A673 (cell line): ENCODE data around the gene MAX. TPM values are rescaled to one million over a fixed set of nuclear protein-coding genes. Genes with fewer than 3 reads are reported as not detected.
"Not testable (repeated sequence)": the region's sequence is repeated elsewhere in the genome, so short reads cannot be mapped to it uniquely, and the experiment has no call there.

Experiments used
- BruUV-seq: library from RNA; stranded (reverse); fragments of 400-500 nt; replicated peaks from 2 replicates; lab custom pipeline; 2021; lab: Mats Ljungman, UMichigan
- CTCF ChIA-PET: fragments of 300-600 bp; sonication (Branson Sonifier 250); formaldehyde crosslinking; loops from one replicate; lab custom pipeline; 2022; ENCODE audit warnings: antibody characterized with exemption; lab: Charles Lee
- POLR2A ChIA-PET: fragments of 300-600 bp; sonication (Branson Sonifier 250); formaldehyde crosslinking; loops from one replicate; lab custom pipeline; 2022; ENCODE audit warnings: antibody characterized with exemption; ENCODE audit not compliant: low non-redundant PET; lab: Charles Lee
- DNase-seq: peaks from one replicate; pipeline ENCODE4 v3.0.0-alpha.2; 2015; ENCODE audit warnings: low spot score
- H3K27ac ChIP-seq: fragments of 200-600 bp; sonication (generic); 2 replicates; pipeline ENCODE4 v1.5.1; 2016; ENCODE audit warnings: mixed run types, low read depth, mild to moderate bottlenecking, mixed read lengths, antibody characterized with exemption, low read length; ENCODE audit not compliant: poor library complexity, severe bottlenecking
- H3K27me3 ChIP-seq: fragments of 200-600 bp; sonication (generic); replicated peaks from 2 replicates; pipeline ENCODE4 v1.6.1; 2017; ENCODE audit warnings: mixed run types, low read depth, mild to moderate bottlenecking, mixed read lengths, antibody characterized with exemption, low read length; ENCODE audit not compliant: insufficient read depth, poor library complexity
- H3K36me3 ChIP-seq: fragments of 200-600 bp; sonication (generic); 2 replicates; pipeline ENCODE4 v1.6.1; 2016; ENCODE audit warnings: mixed run types, mild to moderate bottlenecking, mixed read lengths, antibody characterized with exemption, low read length; ENCODE audit not compliant: insufficient read depth, poor library complexity, severe bottlenecking
- H3K4me1 ChIP-seq: fragments of 200-600 bp; sonication (generic); 2 replicates; pipeline ENCODE4 v1.6.1; 2017; ENCODE audit warnings: mixed run types, mild to moderate bottlenecking, mixed read lengths, antibody characterized with exemption, low read length; ENCODE audit not compliant: insufficient read depth, poor library complexity, severe bottlenecking
- H3K4me3 ChIP-seq: fragments of 200-600 bp; sonication (generic); 2 replicates; pipeline ENCODE4 v1.5.1; 2016; ENCODE audit warnings: low read depth, mixed run types, mild to moderate bottlenecking, mixed read lengths, low read length; ENCODE audit not compliant: poor library complexity, severe bottlenecking
- H3K9me3 ChIP-seq: fragments of 200-600 bp; sonication (generic); 2 replicates; pipeline ENCODE4 v1.6.1; 2016; ENCODE audit warnings: mixed run types, low read depth, mild to moderate bottlenecking, mixed read lengths, antibody characterized with exemption, low read length; ENCODE audit not compliant: poor library complexity, severe bottlenecking
- EZH2 ChIP-seq: fragments of 200-600 bp; sonication (generic); IDR thresholded peaks from 2 replicates; pipeline ENCODE4 v1.6.1; 2017; ENCODE audit warnings: borderline replicate concordance, low read depth, mild to moderate bottlenecking, mixed read lengths, antibody characterized with exemption, low read length; ENCODE audit not compliant: poor library complexity, severe bottlenecking
- intact Hi-C: fragments of 100-400 bp; cut with micrococcal nuclease; formaldehyde crosslinking; loops from one replicate; pipeline ENCODE4 v1.10.0; 2022; ENCODE audit not compliant: unreplicated experiment
- total RNA-seq: library from RNA; stranded (reverse); gene quantifications from 2 replicates; pipeline ENCODE4 v1.2.3, GENCODE V29; 2021
- TF ChIP-seq, protein P1 (sequence below): fragments of 300-800, 200-600 bp; sonication (generic); conservative IDR thresholded peaks from 2 replicates; pipeline ENCODE4 v1.5.1; 2017; ENCODE audit warnings: low read depth, mild to moderate bottlenecking, antibody characterized with exemption, low read length, moderate library complexity, mixed read lengths

The MAX gene
- total RNA-seq, 1 experiment from 2014 or later, result 81.2 TPM

DNA sequence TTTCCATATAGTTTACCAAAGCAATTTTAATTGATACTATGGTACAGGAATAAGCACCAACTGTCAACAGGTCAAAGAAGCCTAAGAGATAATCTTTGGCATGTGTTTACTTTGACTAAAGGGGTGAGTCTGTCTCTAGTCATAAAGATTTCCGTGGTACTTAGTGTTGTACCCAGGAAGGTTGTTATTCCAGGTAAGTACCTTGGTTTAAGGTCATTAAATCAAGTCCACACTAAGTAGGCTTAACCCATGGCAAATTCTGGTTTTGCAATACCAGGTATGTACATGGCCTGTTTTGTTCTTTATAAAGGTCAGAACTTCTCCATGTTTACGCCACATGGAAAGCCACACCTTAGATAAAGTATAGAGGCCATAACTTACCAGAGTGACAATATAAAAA is 10.0 kb downstream of the MAX start:
- H3K27me3 ChIP-seq, result no peaks in the 10 kb centered on the region

DNA sequence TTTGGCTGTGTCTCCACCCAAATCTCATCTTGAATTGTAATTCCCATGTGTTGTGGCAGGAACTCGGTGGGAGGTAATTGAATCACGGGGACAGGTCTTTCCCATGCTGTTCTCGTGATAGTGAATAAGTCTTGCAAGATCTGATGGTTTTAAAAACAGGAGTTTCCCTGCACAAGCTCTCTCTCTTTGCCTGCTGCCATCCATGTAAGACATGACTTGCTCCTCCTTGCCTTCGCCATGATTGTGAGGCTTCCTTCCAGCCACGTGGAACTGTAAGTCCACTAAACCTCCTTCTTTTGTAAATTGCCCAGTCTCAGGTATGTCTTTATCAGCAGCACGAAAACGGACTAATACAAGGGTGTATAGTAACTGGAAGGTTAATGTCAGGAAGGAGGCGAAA is 14.5 kb downstream of the MAX start:
- Histone ChIP-seq H3K9me3 (peaks cover 16% of the 10 kb centered on the region), H3K36me3 (peaks cover 80% of the 10 kb centered on the region)
- H3K27ac ChIP-seq, CTCF ChIA-PET, H3K4me1 ChIP-seq, H3K27me3 ChIP-seq, H3K4me3 ChIP-seq, intact Hi-C loops, BruUV-seq, DNase-seq: not testable (repeated sequence)
- POLR2A ChIA-PET, result interaction anchor here (0.7 kb wide), 1 partner anchor 417 kb away, joined by 3 read pairs; no protein-coding TSS in a partner anchor

More for the DNA sequence above, 10.0 kb downstream of the MAX start:
- ChIA-PET CTCF (no interaction called here), POLR2A (no interaction called here)
- H3K9me3 ChIP-seq, result peaks cover 6% of the 10 kb centered on the region
- H3K27ac ChIP-seq, result no peak overlapping the region
- H3K4me3 ChIP-seq, result no peak overlapping the region
- BruUV-seq, result no TSS peak
- intact Hi-C loops, result no loop called here
- no peak for DNase-seq
- peaks cover 14% of the 10 kb centered on the region for H3K4me1 ChIP-seq
- H3K36me3 ChIP-seq, result peaks cover 64% of the 10 kb centered on the region
- TF ChIP-seq EZH2, result no peak
- TF ChIP-seq, protein P1, sequence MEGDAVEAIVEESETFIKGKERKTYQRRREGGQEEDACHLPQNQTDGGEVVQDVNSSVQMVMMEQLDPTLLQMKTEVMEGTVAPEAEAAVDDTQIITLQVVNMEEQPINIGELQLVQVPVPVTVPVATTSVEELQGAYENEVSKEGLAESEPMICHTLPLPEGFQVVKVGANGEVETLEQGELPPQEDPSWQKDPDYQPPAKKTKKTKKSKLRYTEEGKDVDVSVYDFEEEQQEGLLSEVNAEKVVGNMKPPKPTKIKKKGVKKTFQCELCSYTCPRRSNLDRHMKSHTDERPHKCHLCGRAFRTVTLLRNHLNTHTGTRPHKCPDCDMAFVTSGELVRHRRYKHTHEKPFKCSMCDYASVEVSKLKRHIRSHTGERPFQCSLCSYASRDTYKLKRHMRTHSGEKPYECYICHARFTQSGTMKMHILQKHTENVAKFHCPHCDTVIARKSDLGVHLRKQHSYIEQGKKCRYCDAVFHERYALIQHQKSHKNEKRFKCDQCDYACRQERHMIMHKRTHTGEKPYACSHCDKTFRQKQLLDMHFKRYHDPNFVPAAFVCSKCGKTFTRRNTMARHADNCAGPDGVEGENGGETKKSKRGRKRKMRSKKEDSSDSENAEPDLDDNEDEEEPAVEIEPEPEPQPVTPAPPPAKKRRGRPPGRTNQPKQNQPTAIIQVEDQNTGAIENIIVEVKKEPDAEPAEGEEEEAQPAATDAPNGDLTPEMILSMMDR, result no peak

DNA sequence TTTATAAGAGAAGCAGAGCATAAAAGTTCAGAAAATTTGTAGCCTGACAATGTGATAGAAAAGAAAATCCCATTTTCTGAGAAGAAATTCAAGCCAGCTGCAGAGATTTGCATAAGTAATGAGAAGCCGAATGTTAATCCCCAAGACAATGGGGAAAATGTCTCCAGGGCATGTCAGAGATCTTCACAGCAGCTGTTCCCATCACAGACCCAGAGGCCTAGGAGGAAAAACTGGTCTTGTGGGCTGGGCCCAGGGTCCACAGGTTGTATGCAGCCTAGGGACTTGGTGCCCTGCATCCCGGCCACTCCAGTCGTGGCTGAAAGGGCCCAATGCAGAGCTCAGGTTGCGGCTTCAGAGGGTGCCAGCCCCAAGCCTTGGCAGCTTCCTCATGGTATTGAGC is 15.6 kb downstream of the MAX start:
- H3K27me3 ChIP-seq, POLR2A ChIA-PET, intact Hi-C loops, H3K4me3 ChIP-seq, H3K4me1 ChIP-seq, BruUV-seq, CTCF ChIA-PET: not testable (repeated sequence)
- H3K27ac ChIP-seq, result peak overlapping the region; percentile 13
- H3K36me3 ChIP-seq, result peaks cover 68% of the 10 kb centered on the region
- peak; percentile 54 for DNase-seq
- peaks cover 16% of the 10 kb centered on the region for H3K9me3 ChIP-seq

DNA sequence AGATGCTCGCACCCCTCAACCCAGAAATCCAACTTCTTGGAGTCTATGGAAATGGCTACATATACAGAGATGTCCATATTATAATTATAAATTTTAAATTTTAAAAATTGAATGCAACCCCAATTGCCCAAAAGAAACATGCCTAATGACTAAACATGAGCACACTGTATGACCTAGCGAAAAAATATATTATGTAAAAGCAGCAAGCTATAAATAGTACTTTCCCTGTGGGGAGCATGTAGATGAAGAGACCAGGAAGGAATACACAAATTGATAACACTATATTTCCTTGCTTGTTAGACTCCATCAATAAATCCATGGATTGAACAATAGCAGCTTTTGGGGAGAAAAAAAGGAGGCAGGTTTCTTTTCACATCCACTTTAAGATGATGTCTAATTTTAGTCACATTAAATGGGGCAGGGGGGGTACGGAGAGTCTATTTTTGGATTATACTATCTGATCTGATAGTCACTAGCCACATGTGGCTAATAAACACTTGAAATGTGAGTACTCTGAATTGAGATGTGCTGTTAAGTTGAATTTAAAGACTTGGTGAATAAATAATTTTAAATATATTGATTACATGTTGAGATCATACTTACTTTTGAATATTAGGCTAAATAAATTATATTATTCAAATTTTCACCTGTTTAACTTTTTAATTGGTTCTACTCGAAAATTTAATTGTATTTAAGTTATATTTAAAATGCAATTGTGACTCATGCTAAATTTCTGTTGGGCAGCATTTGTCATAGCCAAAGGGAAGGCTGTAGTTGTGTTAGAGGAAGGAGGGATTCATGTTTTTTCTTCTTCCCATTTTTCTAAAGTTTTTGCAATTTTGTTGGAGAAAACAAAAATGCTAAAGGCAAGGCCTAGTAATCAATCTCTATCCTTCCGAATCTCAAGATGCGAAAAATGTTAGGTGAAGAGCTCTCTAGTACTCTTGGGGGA is 17.5 kb downstream of the MAX start:
- H3K9me3 ChIP-seq, result peaks cover 16% of the 10 kb centered on the region
- no peaks in the 10 kb centered on the region for H3K27me3 ChIP-seq
- ChIA-PET CTCF (no interaction called here), POLR2A (interaction anchor here (0.8 kb wide), 1 partner anchor 43 kb away, joined by 4 read pairs; no protein-coding TSS in a partner anchor)
- H3K36me3 ChIP-seq, result peaks cover 54% of the 10 kb centered on the region
- TF ChIP-seq, protein P1, result no peak
- no peak for TF ChIP-seq EZH2
- H3K27ac ChIP-seq, result no peak overlapping the region
- BruUV-seq, result no TSS peak
- no peak overlapping the region for H3K4me3 ChIP-seq
- H3K4me1 ChIP-seq, result no peaks in the 10 kb centered on the region
- no peak for DNase-seq
- intact Hi-C loops, result no loop called here
